Activated T-cell treated with anti-CD3 and anti-CD28 coated beads for 24 hours (primary cell): ENCODE measurements around the gene ZNF83.
A peak's percentile ranks its signal among the peaks of the same experiment; 100 is the strongest.
"Not testable (repeated sequence)": the region's sequence is repeated elsewhere in the genome, so short reads cannot be mapped to it uniquely, and the experiment has no call there.

Source experiments
- DNase-seq: peaks from one replicate; pipeline ENCODE4 v3.0.0-alpha.2; 2020; ENCODE audit warnings: low read depth

ZNF83 gene

GRCh38 chr19:52637718-52638585, at the start of gene ZNF83:
Gene ZNF83 (minus strand): TSS chr19:52638355.
- peak; percentile 84 for DNase-seq

- DNase-seq = no peak
Measured at GRCh38 chr19:52687684-52688083, 49.5 kb upstream of the ZNF83 start.

GRCh38 chr19:52685811-52686210, 47.7 kb upstream of the ZNF83 start:
- no peak for DNase-seq

GRCh38 chr19:52681216-52681615, 43.1 kb upstream of the ZNF83 start:
- not testable (repeated sequence) for DNase-seq

GRCh38 chr19:52679598-52679997, 41.4 kb upstream of the ZNF83 start:
- no peak for DNase-seq

GRCh38 chr19:52675239-52675638, 37.1 kb upstream of the ZNF83 start:
- DNase-seq = not testable (repeated sequence)

GRCh38 chr19:52673014-52673413, 34.9 kb upstream of the ZNF83 start:
- no peak for DNase-seq

GRCh38 chr19:52670046-52670445, 31.9 kb upstream of the ZNF83 start:
- DNase-seq = no peak

- no peak for DNase-seq
Measured at GRCh38 chr19:52669586-52669985, 31.4 kb upstream of the ZNF83 start.

- DNase-seq = no peak
Measured at GRCh38 chr19:52667972-52668371, 29.8 kb upstream of the ZNF83 start.

GRCh38 chr19:52666506-52666905, 28.4 kb upstream of the ZNF83 start:
- no peak for DNase-seq

GRCh38 chr19:52665529-52665928, 27.4 kb upstream of the ZNF83 start:
- no peak for DNase-seq

- no peak for DNase-seq
Measured at GRCh38 chr19:52665027-52665426, 26.9 kb upstream of the ZNF83 start.

GRCh38 chr19:52664461-52664860, 26.3 kb upstream of the ZNF83 start:
- no peak for DNase-seq

- DNase-seq = no peak
Measured at GRCh38 chr19:52662631-52663030, 24.5 kb upstream of the ZNF83 start.

- DNase-seq = no peak
Measured at GRCh38 chr19:52660981-52661380, 22.8 kb upstream of the ZNF83 start.

GRCh38 chr19:52659013-52659412, 20.9 kb upstream of the ZNF83 start:
- no peak for DNase-seq

GRCh38 chr19:52658595-52658994, 20.4 kb upstream of the ZNF83 start:
- DNase-seq = no peak

GRCh38 chr19:52653161-52653560, 15.0 kb upstream of the ZNF83 start:
- no peak for DNase-seq

GRCh38 chr19:52651956-52652355, 13.8 kb upstream of the ZNF83 start:
- DNase-seq = no peak

GRCh38 chr19:52648336-52649016, 10.3 kb upstream of the ZNF83 start:
- DNase-seq = no peak

GRCh38 chr19:52646571-52647217, 8.5 kb upstream of the ZNF83 start:
- no peak for DNase-seq

GRCh38 chr19:52640916-52641315, 2.8 kb upstream of the ZNF83 start:
- DNase-seq = no peak
